GM19372 (cell line): ENCODE results near the gene AURKA.
"Not testable (repeated sequence)": the region's sequence is repeated elsewhere in the genome, so short reads cannot be mapped to it uniquely, and the experiment has no call there.

Experiments
- ATAC-seq: cut with Tn5 transposase; IDR thresholded peaks from one replicate; pipeline ENCODE4 v1.9.1; 2021; ENCODE audit warnings: mild to moderate bottlenecking, low read depth, moderate library complexity; ENCODE audit not compliant: unreplicated experiment

AURKA gene

GRCh38 chr20:56392881-56393482 is 967 bp upstream of the AURKA start:
- no peak for ATAC-seq

GRCh38 chr20:56391596-56392131 is 351 bp downstream of the AURKA start:
- peak; percentile 36 for ATAC-seq

- ATAC-seq: no peak
These were observed 978 bp downstream of the AURKA start for GRCh38 chr20:56391037-56391436.

- ATAC-seq: not testable (repeated sequence)
These were observed 1.6 kb downstream of the AURKA start for GRCh38 chr20:56390396-56390795.

- no peak for ATAC-seq
These were observed 2.2 kb downstream of the AURKA start for GRCh38 chr20:56389807-56390206.

- no peak for ATAC-seq
These were observed 3.1 kb downstream of the AURKA start for GRCh38 chr20:56388882-56389281.

GRCh38 chr20:56386219-56386618 is 5.8 kb downstream of the AURKA start:
- no peak for ATAC-seq

GRCh38 chr20:56385130-56385529 is 6.9 kb downstream of the AURKA start:
- no peak for ATAC-seq

GRCh38 chr20:56383334-56383733 is 8.7 kb downstream of the AURKA start:
- ATAC-seq: no peak

GRCh38 chr20:56382696-56383095 is 9.3 kb downstream of the AURKA start:
- ATAC-seq: no peak

GRCh38 chr20:56381501-56381900 is 10.5 kb downstream of the AURKA start:
- ATAC-seq: peak; percentile 83

- ATAC-seq: no peak
These were observed 11.6 kb downstream of the AURKA start for GRCh38 chr20:56380375-56380774.

- ATAC-seq: no peak
These were observed 13.6 kb downstream of the AURKA start for GRCh38 chr20:56378386-56378785.

- no peak for ATAC-seq
These were observed 15.7 kb downstream of the AURKA start for GRCh38 chr20:56376331-56376730.

- no peak for ATAC-seq
These were observed 18.1 kb downstream of the AURKA start for GRCh38 chr20:56373942-56374341.

- no peak for ATAC-seq
These were observed 19.2 kb downstream of the AURKA start for GRCh38 chr20:56372850-56373249.

GRCh38 chr20:56371977-56372376 is 20.0 kb downstream of the AURKA start:
- no peak for ATAC-seq

- ATAC-seq: no peak
These were observed 22.8 kb downstream of the AURKA start for GRCh38 chr20:56369179-56369578.

GRCh38 chr20:56368351-56369134 is 23.5 kb downstream of the AURKA start:
- ATAC-seq: no peak

GRCh38 chr20:56363491-56363890 is 28.5 kb downstream of the AURKA start:
- ATAC-seq: no peak

GRCh38 chr20:56362833-56363413 is 29.1 kb downstream of the AURKA start:
- no peak for ATAC-seq

GRCh38 chr20:56361900-56362299 is 30.1 kb downstream of the AURKA start:
- no peak for ATAC-seq
